NCI-H345 treated with DMSO at 0.1 percent for 48 hours (cell line): Measurements from ENCODE around the gene UNC13B.

Source experiments
- DNase-seq: peaks from one replicate; lab custom pipeline; 2025; ENCODE audit not compliant: unreplicated experiment; lab: John Stamatoyannopoulos, UW

Gene UNC13B

GRCh38 chr9:35415402-35416097 is 253.7 kb downstream of the UNC13B start:
- DNase-seq: no peak

DNA sequence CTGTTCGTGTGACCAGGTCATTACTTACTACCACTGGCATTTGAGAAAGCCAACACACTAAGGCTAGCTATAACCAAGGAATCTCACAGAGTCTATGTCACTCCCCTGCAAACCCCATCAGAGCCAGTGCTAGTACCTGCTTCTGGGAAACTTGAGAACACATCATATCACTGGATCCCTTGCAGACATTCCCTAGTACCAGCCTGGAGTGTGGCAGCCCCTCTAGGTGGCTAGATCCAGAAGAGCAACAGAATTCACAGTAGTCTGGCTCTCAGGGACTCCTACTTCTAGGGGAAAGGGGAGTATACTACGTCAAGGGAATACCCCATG is 254.3 kb downstream of the UNC13B start:
- no peak for DNase-seq

- DNase-seq: no peak
Measured at GRCh38 chr9:35422346-35422745, 260.5 kb downstream of the UNC13B start.

- no peak for DNase-seq
Measured at GRCh38 chr9:35422753-35423152, 260.9 kb downstream of the UNC13B start.

DNA sequence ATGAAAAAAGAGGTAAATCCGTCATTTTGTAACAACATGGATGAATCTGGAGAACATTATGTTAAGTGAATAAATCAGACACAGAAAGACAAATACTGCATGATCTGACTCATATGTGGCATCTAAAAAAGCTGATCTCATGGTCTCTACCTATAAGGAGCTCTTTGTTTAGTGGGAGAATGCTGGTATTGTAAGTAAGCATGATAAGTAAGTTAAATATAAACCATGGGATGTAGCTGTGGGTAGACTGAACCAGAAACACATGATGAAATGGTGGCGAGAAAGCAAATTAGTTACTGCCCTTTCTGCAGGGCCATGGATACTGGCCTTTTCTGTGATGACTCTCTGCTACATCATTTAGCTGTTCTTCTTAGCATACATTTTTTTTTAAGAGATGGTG is 261.7 kb downstream of the UNC13B start:
- no peak for DNase-seq

- DNase-seq: no peak
Measured at GRCh38 chr9:35424356-35425352, 262.8 kb downstream of the UNC13B start.

- no peak for DNase-seq
Measured at GRCh38 chr9:35426627-35427026, 264.8 kb downstream of the UNC13B start.

DNA sequence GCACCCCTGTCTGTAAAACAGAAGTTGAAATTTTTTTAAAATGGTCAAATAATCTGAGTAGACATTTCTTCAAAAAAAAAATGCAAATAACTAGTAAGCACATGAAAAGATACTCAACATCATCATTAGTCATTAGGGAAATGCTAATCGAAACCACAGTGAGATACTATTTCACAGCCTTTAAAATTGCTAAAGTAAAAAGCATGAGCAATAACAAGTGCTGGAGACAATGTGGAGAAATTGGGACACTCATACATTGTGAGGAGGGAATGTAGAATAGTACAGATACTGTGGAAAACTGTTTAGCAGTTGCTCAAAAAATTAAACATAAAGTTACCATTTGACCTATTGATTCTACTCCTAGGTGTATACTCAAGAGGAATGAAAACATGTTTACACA is 269.7 kb downstream of the UNC13B start:
- DNase-seq: no peak

GRCh38 chr9:35432076-35432475 is 270.3 kb downstream of the UNC13B start:
- DNase-seq: no peak

- no peak for DNase-seq
Measured at GRCh38 chr9:35436933-35437332, 275.1 kb downstream of the UNC13B start.

GRCh38 chr9:35446012-35446411 is 284.2 kb downstream of the UNC13B start:
- no peak for DNase-seq

DNA sequence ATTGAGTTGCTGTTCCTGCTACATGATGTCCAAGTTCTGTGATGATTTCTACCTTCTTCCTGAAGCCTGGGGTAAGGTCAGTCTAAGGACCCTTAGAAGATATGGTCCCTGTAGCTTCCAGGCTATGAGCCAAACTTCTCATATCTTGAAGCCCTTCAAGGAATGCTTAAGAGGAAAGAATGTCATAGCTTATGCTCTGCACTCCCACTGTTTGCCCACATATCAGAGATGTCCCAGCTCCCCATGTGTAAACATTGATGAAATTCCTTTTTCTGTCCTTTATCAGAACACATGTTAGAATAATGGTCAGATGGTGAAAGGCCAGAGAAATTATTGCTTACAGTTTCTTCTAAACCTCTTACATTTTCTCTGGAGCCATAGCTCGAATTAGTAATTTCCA is 286.7 kb downstream of the UNC13B start:
- no peak for DNase-seq

GRCh38 chr9:35452481-35452880 is 290.7 kb downstream of the UNC13B start:
- DNase-seq: no peak

DNA sequence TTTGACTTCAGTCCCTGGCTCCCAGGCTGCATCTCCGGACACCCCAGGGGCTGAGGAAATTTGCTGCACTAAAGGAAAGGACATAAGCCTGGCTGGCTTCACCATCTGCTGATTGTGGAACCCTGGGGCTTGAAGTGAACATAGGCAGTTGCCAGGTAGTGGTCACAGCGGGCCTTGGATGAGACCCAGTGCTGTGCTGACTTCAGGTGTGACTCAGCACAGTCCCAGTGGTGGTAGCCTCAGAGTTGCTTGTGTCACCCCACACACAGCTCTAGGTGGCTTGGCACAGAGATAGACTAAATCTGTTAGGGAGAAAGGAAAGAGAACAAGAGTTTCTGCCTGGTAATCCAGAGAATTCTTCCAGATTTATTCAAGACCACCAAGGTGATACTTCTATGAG is 292.0 kb downstream of the UNC13B start:
- no peak for DNase-seq
